Chondrocyte (in vitro differentiated cells): ENCODE results near the gene CA12. TPM values are rescaled to one million over a fixed set of nuclear protein-coding genes. Genes with fewer than 3 reads are reported as not detected.

Experiments used
- DNase-seq: peaks from one replicate; pipeline ENCODE4 v3.0.0; 2021; ENCODE audit warnings: mixed read lengths, low spot score
- H3K27ac Mint-ChIP-seq: one replicate; pipeline ENCODE4 v1.8.0; 2021; ENCODE audit warnings: mild to moderate bottlenecking, moderate library complexity, mixed read lengths; ENCODE audit not compliant: unreplicated experiment
- H3K27me3 Mint-ChIP-seq: 2 replicates; pipeline ENCODE4 v1.8.0; 2021; ENCODE audit warnings: low read depth, mixed read lengths
- H3K36me3 Mint-ChIP-seq: 2 replicates; pipeline ENCODE4 v1.8.0; 2021; ENCODE audit warnings: low read depth, mixed read lengths
- H3K4me1 Mint-ChIP-seq: 2 replicates; pipeline ENCODE4 v1.8.0; 2021; ENCODE audit warnings: low read depth, mild to moderate bottlenecking, mixed read lengths
- H3K4me3 Mint-ChIP-seq: one replicate; pipeline ENCODE4 v1.8.0; 2021; ENCODE audit warnings: mild to moderate bottlenecking, moderate library complexity, mixed read lengths; ENCODE audit not compliant: unreplicated experiment
- H3K9me3 Mint-ChIP-seq: 2 replicates; pipeline ENCODE4 v1.8.0; 2021; ENCODE audit warnings: low read depth, mixed read lengths
- total RNA-seq: library from RNA; stranded (reverse); gene quantifications from 3 replicates; pipeline ENCODE4 v1.2.1, GENCODE V29; 2021
- TF ChIP-seq, protein P1 (sequence below): fragments of 200-600 bp; sonication (generic); IDR thresholded peaks from 2 replicates; pipeline ENCODE4 v1.5.0; 2021; ENCODE audit warnings: antibody characterized with exemption, mild to moderate bottlenecking, moderate library complexity

Gene CA12
- total RNA-seq, 1 donor from 2014 or later: 6.9 TPM

- DNase-seq: no peak
- no peaks in the 10 kb centered on the region for H3K36me3 Mint-ChIP-seq
- H3K27me3 Mint-ChIP-seq: no peaks in the 10 kb centered on the region
- H3K27ac Mint-ChIP-seq: peak overlapping the region; percentile 60
- peaks cover 50% of the 10 kb centered on the region for H3K4me1 Mint-ChIP-seq
- H3K4me3 Mint-ChIP-seq: no peak overlapping the region
- H3K9me3 Mint-ChIP-seq: no peaks in the 10 kb centered on the region
- TF ChIP-seq, protein P1, sequence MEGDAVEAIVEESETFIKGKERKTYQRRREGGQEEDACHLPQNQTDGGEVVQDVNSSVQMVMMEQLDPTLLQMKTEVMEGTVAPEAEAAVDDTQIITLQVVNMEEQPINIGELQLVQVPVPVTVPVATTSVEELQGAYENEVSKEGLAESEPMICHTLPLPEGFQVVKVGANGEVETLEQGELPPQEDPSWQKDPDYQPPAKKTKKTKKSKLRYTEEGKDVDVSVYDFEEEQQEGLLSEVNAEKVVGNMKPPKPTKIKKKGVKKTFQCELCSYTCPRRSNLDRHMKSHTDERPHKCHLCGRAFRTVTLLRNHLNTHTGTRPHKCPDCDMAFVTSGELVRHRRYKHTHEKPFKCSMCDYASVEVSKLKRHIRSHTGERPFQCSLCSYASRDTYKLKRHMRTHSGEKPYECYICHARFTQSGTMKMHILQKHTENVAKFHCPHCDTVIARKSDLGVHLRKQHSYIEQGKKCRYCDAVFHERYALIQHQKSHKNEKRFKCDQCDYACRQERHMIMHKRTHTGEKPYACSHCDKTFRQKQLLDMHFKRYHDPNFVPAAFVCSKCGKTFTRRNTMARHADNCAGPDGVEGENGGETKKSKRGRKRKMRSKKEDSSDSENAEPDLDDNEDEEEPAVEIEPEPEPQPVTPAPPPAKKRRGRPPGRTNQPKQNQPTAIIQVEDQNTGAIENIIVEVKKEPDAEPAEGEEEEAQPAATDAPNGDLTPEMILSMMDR: no peak
Observed at GRCh38 chr15:63369781-63370180, 11.9 kb downstream of the CA12 start.

GRCh38 chr15:63369296-63369695 lies 12.3 kb downstream of the CA12 start:
- no peaks in the 10 kb centered on the region for H3K9me3 Mint-ChIP-seq
- peaks cover 45% of the 10 kb centered on the region for H3K4me1 Mint-ChIP-seq
- TF ChIP-seq, protein P1: no peak
- H3K4me3 Mint-ChIP-seq: no peak overlapping the region
- no peaks in the 10 kb centered on the region for H3K36me3 Mint-ChIP-seq
- no peak for DNase-seq
- no peaks in the 10 kb centered on the region for H3K27me3 Mint-ChIP-seq
- peak overlapping the region; percentile 27 for H3K27ac Mint-ChIP-seq

GRCh38 chr15:63368503-63368902 lies 13.1 kb downstream of the CA12 start:
- TF ChIP-seq, protein P1: no peak
- H3K4me1 Mint-ChIP-seq: peaks cover 39% of the 10 kb centered on the region
- no peaks in the 10 kb centered on the region for H3K36me3 Mint-ChIP-seq
- no peaks in the 10 kb centered on the region for H3K9me3 Mint-ChIP-seq
- no peak overlapping the region for H3K4me3 Mint-ChIP-seq
- H3K27ac Mint-ChIP-seq: no peak overlapping the region
- no peak for DNase-seq
- no peaks in the 10 kb centered on the region for H3K27me3 Mint-ChIP-seq

GRCh38 chr15:63367900-63368299 lies 13.7 kb downstream of the CA12 start:
- TF ChIP-seq, protein P1: no peak
- H3K36me3 Mint-ChIP-seq: no peaks in the 10 kb centered on the region
- H3K27ac Mint-ChIP-seq: no peak overlapping the region
- no peak for DNase-seq
- H3K9me3 Mint-ChIP-seq: no peaks in the 10 kb centered on the region
- H3K4me1 Mint-ChIP-seq: peaks cover 43% of the 10 kb centered on the region
- no peak overlapping the region for H3K4me3 Mint-ChIP-seq
- no peaks in the 10 kb centered on the region for H3K27me3 Mint-ChIP-seq

GRCh38 chr15:63367390-63367789 lies 14.3 kb downstream of the CA12 start:
- Mint-ChIP-seq H3K36me3 (no peaks in the 10 kb centered on the region), H3K4me3 (no peak overlapping the region), H3K4me1 (peaks cover 39% of the 10 kb centered on the region), H3K27ac (no peak overlapping the region), H3K9me3 (no peaks in the 10 kb centered on the region), H3K27me3 (no peaks in the 10 kb centered on the region)
- TF ChIP-seq, protein P1: no peak
- no peak for DNase-seq
